ENCODE data around the gene PPP1R14D.

The PPP1R14D gene

GRCh38 chr15:40808861-40809450 lies 19.6 kb downstream of the PPP1R14D start:
- H3K27ac ChIP-seq (replicated peaks): no peak overlapping the region
- DNase-seq (ENCODE audit: low read depth in 1 of 2, low spot score in 1 of 2): no peak
- H3K27me3 ChIP-seq (ENCODE audit: insufficient read depth, poor library complexity, severe bottlenecking): no peaks in the 10 kb centered on the region
- TF ChIP-seq SPI1 (IDR thresholded peaks at IDR 0.05; ENCODE audit: borderline replicate concordance, low read depth) (no peak), GABPA (IDR thresholded peaks at IDR 0.05; ENCODE audit: low read depth) (no peak), POLR2AphosphoS5 (IDR thresholded peaks at IDR 0.05; ENCODE audit: low read depth) (no peak)
- TF ChIP-seq, protein P1, sequence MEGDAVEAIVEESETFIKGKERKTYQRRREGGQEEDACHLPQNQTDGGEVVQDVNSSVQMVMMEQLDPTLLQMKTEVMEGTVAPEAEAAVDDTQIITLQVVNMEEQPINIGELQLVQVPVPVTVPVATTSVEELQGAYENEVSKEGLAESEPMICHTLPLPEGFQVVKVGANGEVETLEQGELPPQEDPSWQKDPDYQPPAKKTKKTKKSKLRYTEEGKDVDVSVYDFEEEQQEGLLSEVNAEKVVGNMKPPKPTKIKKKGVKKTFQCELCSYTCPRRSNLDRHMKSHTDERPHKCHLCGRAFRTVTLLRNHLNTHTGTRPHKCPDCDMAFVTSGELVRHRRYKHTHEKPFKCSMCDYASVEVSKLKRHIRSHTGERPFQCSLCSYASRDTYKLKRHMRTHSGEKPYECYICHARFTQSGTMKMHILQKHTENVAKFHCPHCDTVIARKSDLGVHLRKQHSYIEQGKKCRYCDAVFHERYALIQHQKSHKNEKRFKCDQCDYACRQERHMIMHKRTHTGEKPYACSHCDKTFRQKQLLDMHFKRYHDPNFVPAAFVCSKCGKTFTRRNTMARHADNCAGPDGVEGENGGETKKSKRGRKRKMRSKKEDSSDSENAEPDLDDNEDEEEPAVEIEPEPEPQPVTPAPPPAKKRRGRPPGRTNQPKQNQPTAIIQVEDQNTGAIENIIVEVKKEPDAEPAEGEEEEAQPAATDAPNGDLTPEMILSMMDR (IDR thresholded peaks at IDR 0.05; ENCODE audit: insufficient read depth, low read length): no peak
- TF ChIP-seq, protein P2, sequence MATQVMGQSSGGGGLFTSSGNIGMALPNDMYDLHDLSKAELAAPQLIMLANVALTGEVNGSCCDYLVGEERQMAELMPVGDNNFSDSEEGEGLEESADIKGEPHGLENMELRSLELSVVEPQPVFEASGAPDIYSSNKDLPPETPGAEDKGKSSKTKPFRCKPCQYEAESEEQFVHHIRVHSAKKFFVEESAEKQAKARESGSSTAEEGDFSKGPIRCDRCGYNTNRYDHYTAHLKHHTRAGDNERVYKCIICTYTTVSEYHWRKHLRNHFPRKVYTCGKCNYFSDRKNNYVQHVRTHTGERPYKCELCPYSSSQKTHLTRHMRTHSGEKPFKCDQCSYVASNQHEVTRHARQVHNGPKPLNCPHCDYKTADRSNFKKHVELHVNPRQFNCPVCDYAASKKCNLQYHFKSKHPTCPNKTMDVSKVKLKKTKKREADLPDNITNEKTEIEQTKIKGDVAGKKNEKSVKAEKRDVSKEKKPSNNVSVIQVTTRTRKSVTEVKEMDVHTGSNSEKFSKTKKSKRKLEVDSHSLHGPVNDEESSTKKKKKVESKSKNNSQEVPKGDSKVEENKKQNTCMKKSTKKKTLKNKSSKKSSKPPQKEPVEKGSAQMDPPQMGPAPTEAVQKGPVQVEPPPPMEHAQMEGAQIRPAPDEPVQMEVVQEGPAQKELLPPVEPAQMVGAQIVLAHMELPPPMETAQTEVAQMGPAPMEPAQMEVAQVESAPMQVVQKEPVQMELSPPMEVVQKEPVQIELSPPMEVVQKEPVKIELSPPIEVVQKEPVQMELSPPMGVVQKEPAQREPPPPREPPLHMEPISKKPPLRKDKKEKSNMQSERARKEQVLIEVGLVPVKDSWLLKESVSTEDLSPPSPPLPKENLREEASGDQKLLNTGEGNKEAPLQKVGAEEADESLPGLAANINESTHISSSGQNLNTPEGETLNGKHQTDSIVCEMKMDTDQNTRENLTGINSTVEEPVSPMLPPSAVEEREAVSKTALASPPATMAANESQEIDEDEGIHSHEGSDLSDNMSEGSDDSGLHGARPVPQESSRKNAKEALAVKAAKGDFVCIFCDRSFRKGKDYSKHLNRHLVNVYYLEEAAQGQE (IDR thresholded peaks at IDR 0.05; ENCODE audit: insufficient replicate concordance, low read depth): no peak
- H3K4me3 ChIP-seq (replicated peaks; ENCODE audit: insufficient read depth, low read length): no peak overlapping the region

DNA sequence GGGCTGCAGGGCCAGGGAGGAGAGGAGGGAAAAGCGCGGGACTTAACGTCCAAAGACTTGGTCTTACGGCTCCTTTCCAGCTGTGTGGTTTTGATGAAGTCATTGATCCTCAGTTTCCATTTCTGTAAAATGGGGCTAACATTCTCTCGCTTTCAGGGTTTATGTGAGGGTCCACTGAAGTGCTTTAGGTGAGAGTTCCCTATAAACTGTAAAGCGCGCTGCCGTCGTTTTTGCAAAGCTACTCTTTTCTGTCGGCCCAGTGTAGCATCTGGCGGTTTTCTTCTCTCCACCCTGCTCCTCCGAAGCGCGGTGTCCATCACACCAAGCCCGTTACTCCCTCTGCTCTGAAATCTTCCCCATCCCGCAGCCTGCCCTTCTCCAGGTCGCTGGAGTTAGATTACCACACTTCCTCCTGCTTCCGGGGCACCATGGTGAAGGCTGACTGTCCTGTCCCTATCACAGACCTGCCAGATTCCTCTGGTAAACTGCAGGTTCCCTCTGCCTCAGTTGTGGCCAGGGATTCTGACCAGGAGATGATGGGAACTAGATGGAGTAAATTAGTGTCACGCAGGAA lies 20.5 kb downstream of the PPP1R14D start:
- DNase-seq (ENCODE audit: low read depth in 1 of 2, low spot score in 1 of 2): peak in 1 of 2 experiments; percentile 11
- TF ChIP-seq, protein P2 (IDR thresholded peaks at IDR 0.05; ENCODE audit: insufficient replicate concordance, low read depth): no peak
- TF ChIP-seq, protein P1 (IDR thresholded peaks at IDR 0.05; ENCODE audit: insufficient read depth, low read length): no peak
- TF ChIP-seq SPI1 (IDR thresholded peaks at IDR 0.05; ENCODE audit: borderline replicate concordance, low read depth) (no peak), GABPA (IDR thresholded peaks at IDR 0.05; ENCODE audit: low read depth) (no peak), POLR2AphosphoS5 (IDR thresholded peaks at IDR 0.05; ENCODE audit: low read depth) (no peak)
- Histone ChIP-seq H3K27me3 (ENCODE audit: insufficient read depth, poor library complexity, severe bottlenecking) (no peaks in the 10 kb centered on the region), H3K27ac (replicated peaks) (peak overlapping the region; percentile 48), H3K4me3 (replicated peaks; ENCODE audit: insufficient read depth, low read length) (peak overlapping the region; percentile 86)

DNA sequence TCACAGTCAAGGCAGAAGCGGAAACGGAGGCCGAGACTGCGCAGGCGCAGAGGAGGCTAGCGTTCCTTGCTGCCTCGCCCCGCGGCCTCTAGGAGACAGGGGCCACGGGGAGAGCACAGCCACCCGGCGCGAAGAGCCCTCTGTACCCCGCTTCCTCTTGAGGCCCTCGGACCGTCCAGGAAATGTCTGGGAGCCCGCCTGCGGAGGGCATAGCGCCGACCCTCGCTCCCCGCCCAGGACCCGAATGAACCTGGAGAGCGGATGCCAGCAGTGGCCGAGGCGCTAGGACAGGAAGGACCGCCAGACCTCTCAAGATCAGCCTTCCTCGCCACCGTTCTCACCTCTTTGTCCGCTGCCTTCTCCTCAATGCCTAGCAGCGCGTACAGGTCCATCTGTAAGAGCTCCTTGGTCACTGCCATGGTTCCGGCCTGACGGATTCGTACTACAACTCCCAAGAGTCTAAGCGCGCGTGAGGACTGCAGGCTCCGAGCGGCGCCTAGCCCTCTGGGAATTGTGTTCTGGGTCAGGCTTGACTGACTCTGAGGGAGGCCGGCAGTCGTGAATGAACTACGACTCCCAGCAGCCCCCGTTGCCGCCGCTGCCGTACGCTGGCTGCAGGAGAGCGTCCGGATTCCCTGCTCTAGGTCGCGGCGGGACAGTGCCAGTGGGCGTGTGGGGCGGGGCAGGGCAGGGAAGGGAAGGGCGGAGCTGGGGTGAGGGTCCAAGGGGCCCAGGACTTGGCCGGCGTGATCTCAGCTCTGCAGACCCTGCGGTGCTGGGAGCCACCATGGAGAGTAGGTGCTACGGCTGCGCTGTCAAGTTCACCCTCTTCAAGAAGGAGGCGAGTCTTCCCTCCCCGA lies 21.2 kb downstream of the PPP1R14D start, which contains the start of the genes DNAJC17 and ZFYVE19:
TSS of gene DNAJC17 (minus strand) at position 446 of the 860 bp plus-strand sequence. CDS start at position 419, 27 bp downstream.
TSS of gene ZFYVE19 (plus strand) at position 62 of the 860 bp plus-strand sequence. CDS start at position 563, 501 bp downstream.
- peak; percentile 52; the same call in 1 of the 2 replicates for TF ChIP-seq POLR2AphosphoS5 (IDR thresholded peaks at IDR 0.05; ENCODE audit: low read depth)
- TF ChIP-seq, protein P1 (IDR thresholded peaks at IDR 0.05; ENCODE audit: insufficient read depth, low read length): no peak
- Histone ChIP-seq H3K4me3 (replicated peaks; ENCODE audit: insufficient read depth, low read length) (peak within 1 kb of the TSS; percentile 86), H3K27me3 (ENCODE audit: insufficient read depth, poor library complexity, severe bottlenecking) (no peaks in the 10 kb centered on the region), H3K27ac (replicated peaks) (peak within 1 kb of the TSS; percentile 91)
- DNase-seq (ENCODE audit: low read depth in 1 of 2, low spot score in 1 of 2): peak; percentile 94 to 99

All from HL-60 (cell line).